Measurements from ENCODE around the gene PABPC1L.

DNA sequence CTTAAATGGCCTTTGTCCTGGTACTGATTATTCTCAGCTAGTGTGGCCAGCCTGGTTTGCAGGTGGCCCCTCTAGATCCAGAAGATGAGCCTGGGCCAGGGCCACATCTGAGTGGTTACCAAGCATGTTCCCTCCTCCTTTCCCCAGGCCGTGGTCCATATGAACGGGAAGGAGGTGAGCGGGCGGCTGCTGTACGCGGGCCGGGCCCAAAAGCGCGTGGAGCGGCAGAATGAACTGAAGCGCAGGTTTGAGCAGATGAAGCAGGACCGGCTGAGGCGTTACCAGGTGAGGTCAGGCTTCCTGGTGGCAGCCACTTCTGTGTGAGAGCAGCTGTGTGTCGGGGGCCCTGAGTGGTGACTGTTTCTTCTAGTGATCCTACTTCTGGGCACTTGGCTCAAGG, 11.6 kb downstream of the PABPC1L start:
- TF ChIP-seq POLR2AphosphoS5 (IDR thresholded peaks at IDR 0.05; ENCODE audit: low read depth, low read length) (no peak), TAF1 (IDR thresholded peaks at IDR 0.05; ENCODE audit: borderline replicate concordance, insufficient read depth, low read length) (no peak)
- TF ChIP-seq, protein P1, sequence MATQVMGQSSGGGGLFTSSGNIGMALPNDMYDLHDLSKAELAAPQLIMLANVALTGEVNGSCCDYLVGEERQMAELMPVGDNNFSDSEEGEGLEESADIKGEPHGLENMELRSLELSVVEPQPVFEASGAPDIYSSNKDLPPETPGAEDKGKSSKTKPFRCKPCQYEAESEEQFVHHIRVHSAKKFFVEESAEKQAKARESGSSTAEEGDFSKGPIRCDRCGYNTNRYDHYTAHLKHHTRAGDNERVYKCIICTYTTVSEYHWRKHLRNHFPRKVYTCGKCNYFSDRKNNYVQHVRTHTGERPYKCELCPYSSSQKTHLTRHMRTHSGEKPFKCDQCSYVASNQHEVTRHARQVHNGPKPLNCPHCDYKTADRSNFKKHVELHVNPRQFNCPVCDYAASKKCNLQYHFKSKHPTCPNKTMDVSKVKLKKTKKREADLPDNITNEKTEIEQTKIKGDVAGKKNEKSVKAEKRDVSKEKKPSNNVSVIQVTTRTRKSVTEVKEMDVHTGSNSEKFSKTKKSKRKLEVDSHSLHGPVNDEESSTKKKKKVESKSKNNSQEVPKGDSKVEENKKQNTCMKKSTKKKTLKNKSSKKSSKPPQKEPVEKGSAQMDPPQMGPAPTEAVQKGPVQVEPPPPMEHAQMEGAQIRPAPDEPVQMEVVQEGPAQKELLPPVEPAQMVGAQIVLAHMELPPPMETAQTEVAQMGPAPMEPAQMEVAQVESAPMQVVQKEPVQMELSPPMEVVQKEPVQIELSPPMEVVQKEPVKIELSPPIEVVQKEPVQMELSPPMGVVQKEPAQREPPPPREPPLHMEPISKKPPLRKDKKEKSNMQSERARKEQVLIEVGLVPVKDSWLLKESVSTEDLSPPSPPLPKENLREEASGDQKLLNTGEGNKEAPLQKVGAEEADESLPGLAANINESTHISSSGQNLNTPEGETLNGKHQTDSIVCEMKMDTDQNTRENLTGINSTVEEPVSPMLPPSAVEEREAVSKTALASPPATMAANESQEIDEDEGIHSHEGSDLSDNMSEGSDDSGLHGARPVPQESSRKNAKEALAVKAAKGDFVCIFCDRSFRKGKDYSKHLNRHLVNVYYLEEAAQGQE (IDR thresholded peaks at IDR 0.05; ENCODE audit: insufficient read depth in 1 of 2, low read depth in 2 of 2, low read length in 2 of 2) = no peak

Data from PFSK-1 (cell line).